ENCODE data around the gene LMBRD1. TPM values are rescaled to one million over a fixed set of nuclear protein-coding genes. Genes with fewer than 3 reads are reported as not detected.

Gene LMBRD1
- total and polyA plus RNA-seq, 12 donors, result 35.6 to 63.8 (median 46.5) TPM

DNA sequence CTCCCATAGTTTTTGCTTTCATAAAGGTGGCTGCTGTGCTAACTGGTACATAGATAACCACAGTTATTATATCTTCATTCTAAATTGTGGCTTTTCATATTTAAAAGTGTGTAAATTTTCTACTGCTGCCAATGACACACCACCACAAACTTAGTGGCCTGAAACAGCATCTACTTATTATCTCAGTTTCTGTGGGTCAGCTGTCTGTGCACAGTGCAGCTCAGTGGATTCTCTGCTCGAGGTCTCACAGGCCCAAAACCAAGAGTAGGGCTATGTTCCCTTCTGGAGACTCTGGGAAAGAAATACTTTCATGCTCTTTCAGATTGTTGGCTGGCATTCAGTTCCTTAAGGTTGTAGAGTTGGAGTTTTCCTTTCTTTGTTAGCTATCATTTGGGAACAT lies 90.1 kb downstream of the LMBRD1 start:
- H3K4me3 ChIP-seq, result no peak overlapping the region
- 92 to 94% methylated on average over 1 of the region's 1 CpG for WGBS, 2 donors
- no peak overlapping the region for H3K27ac ChIP-seq
- DNase-seq (no peak), ATAC-seq (no peak)
- no peaks in the 10 kb centered on the region for H3K9me3 ChIP-seq
- no peaks in the 10 kb centered on the region for H3K4me1 ChIP-seq
- peaks cover 0 to 43% (median 12%) of the 10 kb centered on the region in 9 donors for H3K36me3 ChIP-seq
- TF ChIP-seq, protein P1, sequence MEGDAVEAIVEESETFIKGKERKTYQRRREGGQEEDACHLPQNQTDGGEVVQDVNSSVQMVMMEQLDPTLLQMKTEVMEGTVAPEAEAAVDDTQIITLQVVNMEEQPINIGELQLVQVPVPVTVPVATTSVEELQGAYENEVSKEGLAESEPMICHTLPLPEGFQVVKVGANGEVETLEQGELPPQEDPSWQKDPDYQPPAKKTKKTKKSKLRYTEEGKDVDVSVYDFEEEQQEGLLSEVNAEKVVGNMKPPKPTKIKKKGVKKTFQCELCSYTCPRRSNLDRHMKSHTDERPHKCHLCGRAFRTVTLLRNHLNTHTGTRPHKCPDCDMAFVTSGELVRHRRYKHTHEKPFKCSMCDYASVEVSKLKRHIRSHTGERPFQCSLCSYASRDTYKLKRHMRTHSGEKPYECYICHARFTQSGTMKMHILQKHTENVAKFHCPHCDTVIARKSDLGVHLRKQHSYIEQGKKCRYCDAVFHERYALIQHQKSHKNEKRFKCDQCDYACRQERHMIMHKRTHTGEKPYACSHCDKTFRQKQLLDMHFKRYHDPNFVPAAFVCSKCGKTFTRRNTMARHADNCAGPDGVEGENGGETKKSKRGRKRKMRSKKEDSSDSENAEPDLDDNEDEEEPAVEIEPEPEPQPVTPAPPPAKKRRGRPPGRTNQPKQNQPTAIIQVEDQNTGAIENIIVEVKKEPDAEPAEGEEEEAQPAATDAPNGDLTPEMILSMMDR (IDR thresholded peaks at IDR 0.05), result no peak
- H3K27me3 ChIP-seq, result no peaks in the 10 kb centered on the region
- intact Hi-C loops (cut with DNase I), result loop anchor here in 1 of 10 donors (10.0 kb wide), 1 partner anchor 732 kb away; no protein-coding TSS in a partner anchor

DNA sequence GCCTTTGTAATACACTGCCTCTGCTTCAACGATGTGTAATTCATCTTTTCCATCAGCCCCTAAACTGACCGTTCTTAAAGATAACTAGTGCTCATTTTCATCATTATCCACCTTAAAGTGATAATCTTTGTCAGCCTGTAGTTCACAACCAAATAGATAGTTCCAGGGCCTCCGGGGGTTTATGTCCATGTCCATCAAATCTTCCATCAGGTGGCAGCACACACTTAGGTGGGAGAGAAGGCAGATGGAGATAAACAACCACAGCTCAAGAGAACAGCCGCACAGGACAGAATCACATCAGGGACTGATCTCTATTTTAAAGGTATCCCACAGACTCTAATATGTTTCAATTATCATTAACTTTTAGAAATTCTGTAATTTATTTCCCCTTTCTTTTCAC lies 90.9 kb downstream of the LMBRD1 start:
- Histone ChIP-seq H3K36me3 (peaks cover 0 to 51% (median 12%) of the 10 kb centered on the region in 9 donors), H3K4me1 (no peaks in the 10 kb centered on the region), H3K27me3 (no peaks in the 10 kb centered on the region), H3K4me3 (no peak overlapping the region), H3K27ac (no peak overlapping the region), H3K9me3 (no peaks in the 10 kb centered on the region)
- whole genome bisulfite sequencing, 2 donors, result 79 to 85% methylated on average over 4 of the region's 4 CpGs
- DNase-seq (no peak), ATAC-seq (no peak)
- intact Hi-C loops (cut with DNase I), result loop anchor here in 1 of 10 donors (10.0 kb wide), 1 partner anchor 731 kb away; no protein-coding TSS in a partner anchor
- TF ChIP-seq, protein P1 (IDR thresholded peaks at IDR 0.05), result no peak

DNA sequence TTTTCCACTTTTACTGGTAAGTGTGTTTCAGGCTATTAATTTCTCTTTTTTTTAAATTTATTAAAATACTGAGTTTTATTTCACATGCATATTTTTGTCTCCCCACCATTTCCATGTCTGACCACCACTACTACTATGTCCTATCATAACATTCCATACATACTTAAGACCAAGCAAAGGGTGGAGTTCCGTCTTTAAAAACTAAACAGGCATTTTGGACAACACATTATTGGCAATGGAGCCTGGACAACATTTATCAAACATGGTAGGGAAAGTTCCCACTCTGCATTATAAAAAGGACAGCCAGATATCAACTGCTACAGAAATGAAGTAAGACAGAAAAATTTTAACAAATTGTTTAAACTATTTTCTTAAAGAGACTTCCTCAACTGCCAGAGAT lies 91.9 kb downstream of the LMBRD1 start:
- ATAC-seq (no peak), DNase-seq (no peak)
- no peak overlapping the region for H3K27ac ChIP-seq
- H3K4me1 ChIP-seq, result no peaks in the 10 kb centered on the region
- H3K9me3 ChIP-seq, result no peaks in the 10 kb centered on the region
- TF ChIP-seq, protein P1 (IDR thresholded peaks at IDR 0.05), result no peak
- no peak overlapping the region for H3K4me3 ChIP-seq
- WGBS, 2 donors, result 79 to 92% methylated on average over 1 of the region's 1 CpG
- intact Hi-C loops (cut with DNase I), result loop anchor here in 1 of 10 donors (10.0 kb wide), 1 partner anchor 730 kb away; no protein-coding TSS in a partner anchor
- H3K27me3 ChIP-seq, result no peaks in the 10 kb centered on the region
- H3K36me3 ChIP-seq, result peaks cover 0 to 61% (median 12%) of the 10 kb centered on the region in 9 donors

DNA sequence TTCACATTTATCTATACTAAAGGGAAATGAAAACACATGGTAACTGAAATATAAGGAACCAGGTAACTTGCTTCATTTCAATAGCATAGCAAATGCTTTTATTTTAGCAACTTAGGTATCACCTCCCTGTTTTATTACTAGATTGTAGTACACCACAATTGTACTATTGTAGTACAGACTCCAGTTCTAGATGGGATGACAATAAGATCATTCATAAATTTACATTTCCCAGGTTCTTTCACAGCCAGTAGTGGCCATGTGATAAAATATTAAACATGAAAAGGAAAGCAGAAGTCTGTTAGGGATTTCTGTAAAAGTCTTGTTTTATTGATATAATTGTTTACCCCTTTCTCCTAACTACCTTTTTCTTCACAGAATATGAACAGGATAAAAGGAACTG lies 97.2 kb downstream of the LMBRD1 start:
- Histone ChIP-seq H3K4me1 (no peaks in the 10 kb centered on the region), H3K9me3 (no peaks in the 10 kb centered on the region), H3K27me3 (no peaks in the 10 kb centered on the region), H3K36me3 (peaks cover 0 to 68% (median 6%) of the 10 kb centered on the region in 9 donors), H3K27ac (no peak overlapping the region), H3K4me3 (no peak overlapping the region)
- no peak for DNase-seq
- intact Hi-C loops (cut with DNase I), result loop anchor here in 1 of 10 donors (10.0 kb wide), 1 partner anchor 725 kb away; no protein-coding TSS in a partner anchor
- TF ChIP-seq, protein P1 (IDR thresholded peaks at IDR 0.05), result no peak
- no peak for ATAC-seq

Data from heart right ventricle (tissue), 16 donors.